Measurements from ENCODE around the gene PNPLA2.

DNA sequence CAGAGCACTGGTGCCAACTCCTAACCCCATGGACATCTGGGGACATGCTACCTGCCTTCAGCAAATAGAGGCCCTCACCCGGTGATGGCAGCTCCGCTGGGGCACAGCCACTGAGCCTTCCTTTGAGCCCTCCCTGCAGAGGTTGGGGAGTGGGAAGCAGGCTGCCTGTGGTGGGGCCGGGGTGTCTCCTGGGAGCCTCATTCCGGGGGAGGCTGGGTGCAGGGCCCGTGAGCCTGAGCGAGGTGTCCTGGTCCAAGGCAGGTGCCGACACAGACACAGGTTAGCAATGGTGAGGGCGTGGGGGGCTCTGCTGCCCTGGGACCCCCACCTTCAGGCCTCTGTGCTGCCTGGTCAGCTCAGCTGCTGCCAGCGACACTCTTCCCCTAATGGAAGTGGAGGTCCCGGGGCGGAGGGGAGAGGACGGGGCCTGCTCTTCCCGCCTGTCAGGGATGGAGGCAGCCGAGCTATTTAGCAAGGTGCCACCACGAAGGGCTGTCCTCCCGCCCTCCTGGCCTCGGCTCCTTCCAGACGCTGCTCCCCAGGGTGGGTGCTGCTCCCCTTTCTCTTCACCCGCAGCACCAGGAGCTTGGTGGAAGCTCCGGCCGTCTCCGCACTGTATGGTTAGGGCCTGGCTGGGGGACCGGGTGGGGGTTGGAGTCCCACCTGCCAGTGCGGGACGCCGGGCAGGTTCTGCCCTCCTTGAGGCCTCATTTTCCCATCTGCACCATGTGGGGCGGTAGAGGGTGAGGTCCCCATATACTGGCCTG, 35.2 kb downstream of the PNPLA2 start:
- no peak for TF ChIP-seq EZH2 (IDR thresholded peaks at IDR 0.05)
- no peak for TF ChIP-seq POLR2AphosphoS5 (IDR thresholded peaks at IDR 0.05; ENCODE audit: borderline replicate concordance, low read depth, low read length)
- no peak for TF ChIP-seq FOXP2 (optimal IDR thresholded peaks at IDR 0.05; ENCODE audit: control extremely low read depth, extremely low read length, insufficient read depth)
